ENCODE data around the gene RILPL1. TPM values are rescaled to one million over a fixed set of nuclear protein-coding genes. Genes with fewer than 3 reads are reported as not detected.
"Not testable (repeated sequence)": the region's sequence is repeated elsewhere in the genome, so short reads cannot be mapped to it uniquely, and the experiment has no call there.

Gene RILPL1
- total RNA-seq, 1 donor from 2014 or later = 7.9 TPM

DNA sequence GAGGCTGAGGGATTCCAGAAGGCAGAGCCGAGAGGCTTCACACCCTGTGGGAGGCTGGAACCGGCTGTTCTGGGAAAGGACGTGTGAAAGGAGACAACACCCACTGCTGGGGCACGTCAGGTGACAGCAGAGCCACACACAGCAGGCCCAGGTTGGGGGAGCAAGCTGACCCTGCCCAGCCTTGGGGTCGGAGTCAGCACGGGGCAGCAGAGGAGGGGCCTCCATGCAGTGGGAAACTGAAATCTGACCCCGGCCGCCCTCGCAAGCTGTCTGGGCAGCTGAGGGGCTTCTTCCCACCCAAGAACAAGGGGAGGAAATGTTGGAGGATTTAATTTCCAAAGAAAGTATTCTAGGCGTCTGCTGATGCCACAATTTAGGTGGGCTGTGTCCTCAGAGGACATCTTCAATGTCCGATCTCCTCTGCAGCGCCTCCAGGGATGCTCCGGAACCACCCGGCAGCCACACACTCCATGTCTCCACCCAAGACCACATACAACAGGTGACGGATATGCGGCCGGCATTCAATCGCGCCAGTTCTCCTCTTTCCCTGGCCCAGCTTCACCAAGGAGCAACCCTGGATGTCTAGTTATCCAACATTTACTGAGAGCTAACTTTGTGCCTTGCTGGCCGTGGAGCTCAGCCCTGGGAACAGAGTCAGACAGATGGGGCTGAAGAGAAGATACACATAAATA lies 44.8 kb downstream of the RILPL1 start:
- FAIRE-seq (no peak), DNase-seq (ENCODE audit: low read depth) (no peak)
- no peak overlapping the region for H3K4me3 ChIP-seq (ENCODE audit: low read depth, low read length)
- H3K27me3 ChIP-seq (ENCODE audit: control insufficient read depth, insufficient read depth, low read length) = no peaks in the 10 kb centered on the region
- peaks cover 3% of the 10 kb centered on the region for H3K36me3 ChIP-seq (ENCODE audit: control insufficient read depth, insufficient read depth, low read length)
- no peak for TF ChIP-seq CTCF (IDR thresholded peaks at IDR 0.05; ENCODE audit: insufficient read depth, low read length, severe bottlenecking)

DNA sequence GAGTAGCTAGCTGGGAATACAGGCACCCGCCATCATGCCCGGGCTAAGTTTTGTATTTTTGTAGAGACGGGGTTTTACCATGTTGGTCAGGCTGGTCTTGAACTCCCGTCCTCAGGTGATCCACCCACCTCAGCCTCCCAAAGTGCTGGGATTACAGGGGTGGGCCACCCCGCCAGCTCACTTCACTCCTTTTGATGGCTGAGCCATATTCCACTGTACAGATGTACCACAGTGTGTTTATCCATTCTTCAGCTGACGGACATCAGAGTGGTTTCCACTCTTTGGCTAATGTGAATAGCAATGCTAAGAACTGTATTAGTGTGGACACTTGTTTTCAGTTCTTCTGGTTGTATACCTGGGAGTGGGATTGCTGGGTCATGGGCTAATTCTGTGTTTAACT lies 46.1 kb downstream of the RILPL1 start:
- no peak for DNase-seq (ENCODE audit: low read depth)
- TF ChIP-seq CTCF (IDR thresholded peaks at IDR 0.05; ENCODE audit: insufficient read depth, low read length, severe bottlenecking) = no peak
- no peak for FAIRE-seq
- Histone ChIP-seq H3K36me3 (ENCODE audit: control insufficient read depth, insufficient read depth, low read length) (peaks cover 8% of the 10 kb centered on the region), H3K27me3 (ENCODE audit: control insufficient read depth, insufficient read depth, low read length) (no peaks in the 10 kb centered on the region), H3K4me3 (ENCODE audit: low read depth, low read length) (no peak overlapping the region)

- DNase-seq (ENCODE audit: low read depth) (no peak), FAIRE-seq (no peak)
- Histone ChIP-seq H3K36me3 (ENCODE audit: control insufficient read depth, insufficient read depth, low read length) (peaks cover 9% of the 10 kb centered on the region), H3K27me3 (ENCODE audit: control insufficient read depth, insufficient read depth, low read length) (no peaks in the 10 kb centered on the region), H3K4me3 (ENCODE audit: low read depth, low read length) (no peak overlapping the region)
- no peak for TF ChIP-seq CTCF (IDR thresholded peaks at IDR 0.05; ENCODE audit: insufficient read depth, low read length, severe bottlenecking)
Observed at GRCh38 chr12:123485756-123486155, 47.8 kb downstream of the RILPL1 start.

GRCh38 chr12:123483602-123484248 lies 49.8 kb downstream of the RILPL1 start:
- no peak for FAIRE-seq
- Histone ChIP-seq H3K27me3 (ENCODE audit: control insufficient read depth, insufficient read depth, low read length) (no peaks in the 10 kb centered on the region), H3K4me3 (ENCODE audit: low read depth, low read length) (no peak overlapping the region), H3K36me3 (ENCODE audit: control insufficient read depth, insufficient read depth, low read length) (peaks cover 9% of the 10 kb centered on the region)
- no peak for TF ChIP-seq CTCF (IDR thresholded peaks at IDR 0.05; ENCODE audit: insufficient read depth, low read length, severe bottlenecking)
- DNase-seq (ENCODE audit: low read depth) = no peak

GRCh38 chr12:123482876-123483275 lies 50.6 kb downstream of the RILPL1 start:
- no peak for TF ChIP-seq CTCF (IDR thresholded peaks at IDR 0.05; ENCODE audit: insufficient read depth, low read length, severe bottlenecking)
- Histone ChIP-seq H3K4me3 (ENCODE audit: low read depth, low read length) (no peak overlapping the region), H3K27me3 (ENCODE audit: control insufficient read depth, insufficient read depth, low read length) (no peaks in the 10 kb centered on the region), H3K36me3 (ENCODE audit: control insufficient read depth, insufficient read depth, low read length) (peaks cover 9% of the 10 kb centered on the region)
- FAIRE-seq (no peak), DNase-seq (ENCODE audit: low read depth) (no peak)

GRCh38 chr12:123481251-123481650 lies 52.3 kb downstream of the RILPL1 start:
- H3K36me3 ChIP-seq (ENCODE audit: control insufficient read depth, insufficient read depth, low read length) = peaks cover 11% of the 10 kb centered on the region
- not testable (repeated sequence) for FAIRE-seq; DNase-seq (ENCODE audit: low read depth)

More at GRCh38 chr12:123481251-123481650, 52.3 kb downstream of the RILPL1 start:
- H3K4me3 ChIP-seq (ENCODE audit: low read depth, low read length); H3K27me3 ChIP-seq (ENCODE audit: control insufficient read depth, insufficient read depth, low read length): not testable (repeated sequence)
